Measurements from ENCODE around the gene TNPO3.
A peak's percentile ranks its signal among the peaks of the same experiment; 100 is the strongest.

Gene TNPO3

DNA sequence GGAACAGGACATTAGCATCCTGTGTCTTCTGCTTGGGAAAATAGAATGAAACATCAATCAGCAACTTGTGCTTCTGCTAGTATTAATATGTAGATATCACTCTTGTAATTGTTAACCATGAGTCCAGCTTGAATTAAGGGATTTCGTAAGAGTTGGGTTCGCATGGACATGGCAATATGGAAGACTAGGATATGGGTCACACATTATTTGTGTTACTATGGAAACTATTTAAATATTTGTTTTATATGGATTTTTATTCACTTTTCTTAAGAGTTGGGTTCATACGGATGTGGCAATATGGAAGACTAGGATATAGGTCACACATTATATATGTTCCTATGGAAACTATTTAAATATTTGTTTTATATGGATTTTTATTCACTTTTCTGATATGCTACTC lies 24.5 kb downstream of the TNPO3 start:
- no peak overlapping the region for H2BK120ac ChIP-seq (ENCODE audit: insufficient read depth, low read length, poor library complexity)
- H3K4me2 ChIP-seq (ENCODE audit: low read length): no peak overlapping the region
- H3K4me3 ChIP-seq (ENCODE audit: low read depth, low read length): no peak overlapping the region
- no peak overlapping the region for H4K12ac ChIP-seq (ENCODE audit: low read depth, low read length)
- H3K18ac ChIP-seq (ENCODE audit: low read length): no peak overlapping the region
- DNase-seq: no peak
- H3K79me2 ChIP-seq (ENCODE audit: control insufficient read depth, insufficient read depth, low read length, poor library complexity): peaks cover 3% of the 10 kb centered on the region
- WGBS (ENCODE audit: extremely low coverage, insufficient coverage, insufficient read length): no CpG with 5 or more reads among the region's 3 CpGs
- H2AFZ ChIP-seq (ENCODE audit: insufficient read depth, low read length, poor library complexity): no peak overlapping the region
- H4K91ac ChIP-seq (ENCODE audit: low read depth, low read length): no peak overlapping the region
- H4K8ac ChIP-seq (ENCODE audit: low read depth, low read length): no peak overlapping the region
- H3K36me3 ChIP-seq (ENCODE audit: control insufficient read depth in 1 of 2, insufficient read depth in 2 of 2, low read length in 2 of 2): peaks cover 7 to 11% of the 10 kb centered on the region in 2 experiments
- no peak overlapping the region for H2BK12ac ChIP-seq (ENCODE audit: low read length)
- no peak overlapping the region for H3K27ac ChIP-seq (ENCODE audit: low read depth, low read length)
- H3K9ac ChIP-seq (ENCODE audit: low read length): no peak overlapping the region
- H3K23ac ChIP-seq (ENCODE audit: low read length): no peak overlapping the region
- no peaks in the 10 kb centered on the region for H3K79me1 ChIP-seq (ENCODE audit: low read length)
- H2BK5ac ChIP-seq (ENCODE audit: low read depth, low read length, poor library complexity): no peak overlapping the region
- no peaks in the 10 kb centered on the region for H3K9me3 ChIP-seq (ENCODE audit: insufficient read depth, low read depth, low read length)
- H3K14ac ChIP-seq (ENCODE audit: low read length): no peak overlapping the region
- no peaks in the 10 kb centered on the region for H3K4me1 ChIP-seq (ENCODE audit: control insufficient read depth in 1 of 2, insufficient read depth in 2 of 2, low read length in 2 of 2)
- H3K27me3 ChIP-seq (ENCODE audit: insufficient read depth, low read length): no peaks in the 10 kb centered on the region
- no peak overlapping the region for H2AK5ac ChIP-seq (ENCODE audit: low read length)
- H3K4ac ChIP-seq (ENCODE audit: low read depth, low read length): no peak overlapping the region

GRCh38 chr7:129024125-129024524 lies 30.8 kb downstream of the TNPO3 start:
- H4K12ac ChIP-seq (ENCODE audit: low read depth, low read length): no peak overlapping the region
- H3K14ac ChIP-seq (ENCODE audit: low read length): no peak overlapping the region
- H3K4me1 ChIP-seq (ENCODE audit: control insufficient read depth in 1 of 2, insufficient read depth in 2 of 2, low read length in 2 of 2): peaks cover 2% of the 10 kb centered on the region in 2 experiments
- no peak overlapping the region for H3K27ac ChIP-seq (ENCODE audit: low read depth, low read length)
- DNase-seq: no peak
- H2BK12ac ChIP-seq (ENCODE audit: low read length): no peak overlapping the region
- peaks cover 0 to 2% of the 10 kb centered on the region in 2 experiments for H3K36me3 ChIP-seq (ENCODE audit: control insufficient read depth in 1 of 2, insufficient read depth in 2 of 2, low read length in 2 of 2)
- H2AK5ac ChIP-seq (ENCODE audit: low read length): no peak overlapping the region
- H3K4me3 ChIP-seq (ENCODE audit: low read depth, low read length): no peak overlapping the region
- no peaks in the 10 kb centered on the region for H3K27me3 ChIP-seq (ENCODE audit: insufficient read depth, low read length)
- no peak overlapping the region for H3K23ac ChIP-seq (ENCODE audit: low read length)
- no peak overlapping the region for H3K4me2 ChIP-seq (ENCODE audit: low read length)
- H4K91ac ChIP-seq (ENCODE audit: low read depth, low read length): no peak overlapping the region
- H3K9ac ChIP-seq (ENCODE audit: low read length): no peak overlapping the region
- no peaks in the 10 kb centered on the region for H3K79me1 ChIP-seq (ENCODE audit: low read length)
- H3K4ac ChIP-seq (ENCODE audit: low read depth, low read length): no peak overlapping the region
- no peak overlapping the region for H3K18ac ChIP-seq (ENCODE audit: low read length)
- no peaks in the 10 kb centered on the region for H3K79me2 ChIP-seq (ENCODE audit: control insufficient read depth, insufficient read depth, low read length, poor library complexity)
- WGBS (ENCODE audit: extremely low coverage, insufficient coverage, insufficient read length): no CpG with 5 or more reads among the region's 3 CpGs
- no peak overlapping the region for H2BK5ac ChIP-seq (ENCODE audit: low read depth, low read length, poor library complexity)
- H2AFZ ChIP-seq (ENCODE audit: insufficient read depth, low read length, poor library complexity): no peak overlapping the region
- no peak overlapping the region for H4K8ac ChIP-seq (ENCODE audit: low read depth, low read length)
- no peaks in the 10 kb centered on the region for H3K9me3 ChIP-seq (ENCODE audit: insufficient read depth, low read depth, low read length)
- H2BK120ac ChIP-seq (ENCODE audit: insufficient read depth, low read length, poor library complexity): no peak overlapping the region

- no peak overlapping the region for H3K4me3 ChIP-seq (ENCODE audit: low read depth, low read length)
- H3K9me3 ChIP-seq (ENCODE audit: insufficient read depth, low read depth, low read length): no peaks in the 10 kb centered on the region
- no peak overlapping the region for H4K12ac ChIP-seq (ENCODE audit: low read depth, low read length)
- WGBS (ENCODE audit: extremely low coverage, insufficient coverage, insufficient read length): no CpG with 5 or more reads among the region's 2 CpGs
- no peak overlapping the region for H4K8ac ChIP-seq (ENCODE audit: low read depth, low read length)
- no peak overlapping the region for H3K4me2 ChIP-seq (ENCODE audit: low read length)
- H4K91ac ChIP-seq (ENCODE audit: low read depth, low read length): no peak overlapping the region
- no peak overlapping the region for H2AK5ac ChIP-seq (ENCODE audit: low read length)
- no peaks in the 10 kb centered on the region for H3K36me3 ChIP-seq (ENCODE audit: control insufficient read depth in 1 of 2, insufficient read depth in 2 of 2, low read length in 2 of 2)
- H3K9ac ChIP-seq (ENCODE audit: low read length): no peak overlapping the region
- peaks cover 2% of the 10 kb centered on the region in 2 experiments for H3K4me1 ChIP-seq (ENCODE audit: control insufficient read depth in 1 of 2, insufficient read depth in 2 of 2, low read length in 2 of 2)
- no peaks in the 10 kb centered on the region for H3K79me2 ChIP-seq (ENCODE audit: control insufficient read depth, insufficient read depth, low read length, poor library complexity)
- H2BK120ac ChIP-seq (ENCODE audit: insufficient read depth, low read length, poor library complexity): no peak overlapping the region
- no peak overlapping the region for H3K14ac ChIP-seq (ENCODE audit: low read length)
- peak in 1 of 2 donors; percentile 64 for DNase-seq
- H3K27me3 ChIP-seq (ENCODE audit: insufficient read depth, low read length): no peaks in the 10 kb centered on the region
- no peak overlapping the region for H2AFZ ChIP-seq (ENCODE audit: insufficient read depth, low read length, poor library complexity)
- no peaks in the 10 kb centered on the region for H3K79me1 ChIP-seq (ENCODE audit: low read length)
- no peak overlapping the region for H2BK5ac ChIP-seq (ENCODE audit: low read depth, low read length, poor library complexity)
- H3K27ac ChIP-seq (ENCODE audit: low read depth, low read length): no peak overlapping the region
- H3K18ac ChIP-seq (ENCODE audit: low read length): no peak overlapping the region
- no peak overlapping the region for H3K4ac ChIP-seq (ENCODE audit: low read depth, low read length)
- no peak overlapping the region for H3K23ac ChIP-seq (ENCODE audit: low read length)
- H2BK12ac ChIP-seq (ENCODE audit: low read length): no peak overlapping the region
Observed at GRCh38 chr7:129021656-129022055, 33.3 kb downstream of the TNPO3 start.

DNA sequence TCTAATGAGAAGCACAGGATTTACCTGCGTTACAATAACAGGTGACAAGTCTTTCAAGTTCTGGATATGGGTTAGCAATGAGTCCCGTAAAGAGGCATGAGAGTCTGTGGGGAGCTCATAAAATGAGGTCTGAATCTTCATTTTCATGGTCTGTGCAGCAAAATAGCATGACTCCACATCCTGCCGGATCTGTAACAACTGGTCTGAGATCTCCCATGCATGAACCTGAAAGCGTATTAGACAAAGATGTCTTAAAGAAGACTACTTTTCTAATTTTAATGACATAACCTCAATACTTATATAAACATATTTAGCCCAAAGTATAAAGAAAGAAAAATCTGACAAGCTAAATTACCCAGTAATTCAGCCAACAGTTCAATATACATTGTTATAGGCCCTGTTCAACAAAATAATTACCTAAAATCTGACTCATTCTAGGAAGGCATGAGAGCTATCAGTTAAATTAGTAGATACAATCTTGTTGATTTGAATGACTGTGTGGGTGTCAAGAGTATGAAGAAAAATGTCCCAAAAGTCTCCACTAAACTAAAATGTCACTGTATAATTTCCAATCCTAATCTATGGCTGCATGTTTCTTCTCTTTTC lies 36.9 kb downstream of the TNPO3 start:
- H3K4ac ChIP-seq (ENCODE audit: low read depth, low read length): no peak overlapping the region
- no peak overlapping the region for H3K4me2 ChIP-seq (ENCODE audit: low read length)
- H4K8ac ChIP-seq (ENCODE audit: low read depth, low read length): no peak overlapping the region
- no peak overlapping the region for H2BK5ac ChIP-seq (ENCODE audit: low read depth, low read length, poor library complexity)
- no peak overlapping the region for H3K4me3 ChIP-seq (ENCODE audit: low read depth, low read length)
- no peak overlapping the region for H4K12ac ChIP-seq (ENCODE audit: low read depth, low read length)
- H2AFZ ChIP-seq (ENCODE audit: insufficient read depth, low read length, poor library complexity): no peak overlapping the region
- DNase-seq: no peak
- H3K18ac ChIP-seq (ENCODE audit: low read length): no peak overlapping the region
- no peaks in the 10 kb centered on the region for H3K27me3 ChIP-seq (ENCODE audit: insufficient read depth, low read length)
- H3K79me2 ChIP-seq (ENCODE audit: control insufficient read depth, insufficient read depth, low read length, poor library complexity): no peaks in the 10 kb centered on the region
- no peak overlapping the region for H2AK5ac ChIP-seq (ENCODE audit: low read length)
- H3K27ac ChIP-seq (ENCODE audit: low read depth, low read length): no peak overlapping the region
- H3K14ac ChIP-seq (ENCODE audit: low read length): no peak overlapping the region
- peaks cover 0 to 2% of the 10 kb centered on the region in 2 experiments for H3K4me1 ChIP-seq (ENCODE audit: control insufficient read depth in 1 of 2, insufficient read depth in 2 of 2, low read length in 2 of 2)
- H3K9me3 ChIP-seq (ENCODE audit: insufficient read depth, low read depth, low read length): no peaks in the 10 kb centered on the region
- H4K91ac ChIP-seq (ENCODE audit: low read depth, low read length): no peak overlapping the region
- H2BK12ac ChIP-seq (ENCODE audit: low read length): no peak overlapping the region
- H3K9ac ChIP-seq (ENCODE audit: low read length): no peak overlapping the region
- H2BK120ac ChIP-seq (ENCODE audit: insufficient read depth, low read length, poor library complexity): no peak overlapping the region
- no peaks in the 10 kb centered on the region for H3K79me1 ChIP-seq (ENCODE audit: low read length)
- peaks cover 9 to 10% of the 10 kb centered on the region in 2 experiments for H3K36me3 ChIP-seq (ENCODE audit: control insufficient read depth in 1 of 2, insufficient read depth in 2 of 2, low read length in 2 of 2)
- WGBS (ENCODE audit: extremely low coverage, insufficient coverage, insufficient read length): no CpG with 5 or more reads among the region's 4 CpGs
- H3K23ac ChIP-seq (ENCODE audit: low read length): no peak overlapping the region

Measured in trophoblast cell (in vitro differentiated cells and primary cell).